OCI-LY7 (cell line): ENCODE results near the gene GDPD3. TPM values are rescaled to one million over a fixed set of nuclear protein-coding genes. Genes with fewer than 3 reads are reported as not detected.

ENCODE experiments used
- BruUV-seq: library from RNA; stranded (reverse); fragments of 400-500 nt; replicated peaks from 2 replicates; lab custom pipeline; 2021; lab: Mats Ljungman, UMichigan
- CTCF ChIA-PET: fragments of 300-600 bp; sonication (Branson Sonifier 250); formaldehyde crosslinking; loops from one replicate; lab custom pipeline; 2022; ENCODE audit warnings: antibody characterized with exemption; ENCODE audit not compliant: unreplicated experiment; lab: Charles Lee
- POLR2A ChIA-PET: fragments of 300-600 bp; sonication (Branson Sonifier 250); formaldehyde crosslinking; loops from one replicate; lab custom pipeline; 2022; ENCODE audit warnings: antibody characterized with exemption; lab: Charles Lee
- DNase-seq: peaks from one replicate; pipeline ENCODE4 v3.0.0-alpha.2; 2015; ENCODE audit warnings: low spot score
- H2AFZ ChIP-seq: fragments of 200-600 bp; sonication (generic), shearing (Covaris generic); 2 replicates; pipeline ENCODE4 v1.6.1; 2014; ENCODE audit warnings: mild to moderate bottlenecking, antibody characterized with exemption, low read length, moderate library complexity
- H3K27ac ChIP-seq: fragments of 200-600 bp; sonication (generic); 2 replicates; pipeline ENCODE4 v1.5.1; 2014; ENCODE audit warnings: mixed run types, low read depth, mild to moderate bottlenecking, moderate library complexity, low read length, inconsistent platforms; ENCODE audit not compliant: poor library complexity, severe bottlenecking
- H3K36me3 ChIP-seq: fragments of 200-600 bp; sonication (generic); 2 replicates; pipeline ENCODE4 v1.6.1; 2014; ENCODE audit warnings: mild to moderate bottlenecking, antibody characterized with exemption, low read length, moderate library complexity, mixed read lengths; ENCODE audit not compliant: insufficient read depth
- H3K4me1 ChIP-seq: fragments of 200-600 bp; sonication (generic); 2 replicates; pipeline ENCODE4 v1.5.1; 2014; ENCODE audit warnings: mild to moderate bottlenecking, low read length; ENCODE audit not compliant: insufficient read depth, poor library complexity, severe bottlenecking
- H3K4me2 ChIP-seq: fragments of 200-600 bp; sonication (generic); 2 replicates; pipeline ENCODE4 v1.6.1; 2014; ENCODE audit warnings: mild to moderate bottlenecking, low read length
- H3K4me3 ChIP-seq: fragments of 200-600 bp; sonication (generic); 2 replicates; pipeline ENCODE4 v1.5.1; 2014; ENCODE audit warnings: mild to moderate bottlenecking, low read depth, low read length; ENCODE audit not compliant: poor library complexity, severe bottlenecking
- H3K79me2 ChIP-seq: fragments of 200-600 bp; sonication (generic); 2 replicates; pipeline ENCODE4 v1.6.1; 2016; ENCODE audit warnings: low read depth, mild to moderate bottlenecking, low read length, moderate library complexity, mixed read lengths; ENCODE audit not compliant: insufficient read depth
- H3K9me2 ChIP-seq: fragments of 200-600 bp; sonication (generic); 2 replicates; pipeline ENCODE4 v1.6.1; 2016; ENCODE audit warnings: mild to moderate bottlenecking, low read length, mixed read lengths; ENCODE audit not compliant: insufficient read depth
- H3K9me3 ChIP-seq: fragments of 200-600 bp; sonication (generic); 2 replicates; pipeline ENCODE4 v1.6.1; 2014; ENCODE audit warnings: mild to moderate bottlenecking, mixed run types, low read length, mixed read lengths
- H4K20me1 ChIP-seq: fragments of 200-600 bp; sonication (generic); 2 replicates; pipeline ENCODE4 v1.6.1; 2014; ENCODE audit warnings: mild to moderate bottlenecking, antibody characterized with exemption, low read length, moderate library complexity, mixed read lengths; ENCODE audit not compliant: insufficient read depth
- CTCF ChIP-seq: fragments of 200-600 bp; sonication (generic); conservative IDR thresholded peaks from 2 replicates; pipeline ENCODE4 v1.5.1; 2014; ENCODE audit warnings: mild to moderate bottlenecking, antibody characterized with exemption, low read length, moderate library complexity, mixed read lengths
- EZH2phosphoT487 ChIP-seq: fragments of 200-600 bp; sonication (generic); IDR thresholded peaks from 2 replicates; pipeline ENCODE4 v1.6.1; 2018; ENCODE audit warnings: low read depth, borderline replicate concordance, mild to moderate bottlenecking, mixed run types, antibody characterized with exemption, low read length, moderate library complexity, mixed read lengths
- intact Hi-C: fragments of 100-400 bp; cut with micrococcal nuclease; formaldehyde crosslinking; loops from one replicate; pipeline ENCODE4 v1.10.0; 2022; ENCODE audit not compliant: unreplicated experiment
- total RNA-seq, 2 experiments: library from RNA; depleted of rRNA in 1 of 2; stranded (reverse); fragments of >200 nt in 1 of 2; shearing (Covaris generic) in 1 of 2; gene quantifications; 2 replicates each; pipeline ENCODE4 v1.2.3, GENCODE V29; 2014 to 2022

The GDPD3 gene
- total RNA-seq, 2 experiments from 2014 or later: 2.0 to 5.2 TPM

- no peak overlapping the region for H3K27ac ChIP-seq
- H3K9me2 ChIP-seq: no peaks in the 10 kb centered on the region
- no peak overlapping the region for H3K4me2 ChIP-seq
- H3K9me3 ChIP-seq: no peaks in the 10 kb centered on the region
- ChIA-PET POLR2A (interaction anchor here (1.1 kb wide), 2 partner anchors 9 to 22 kb away, joined by 3 to 5 read pairs; partner anchors contain the start of gene MAPK3), CTCF (no interaction called here)
- no peak overlapping the region for H3K4me3 ChIP-seq
- H3K4me1 ChIP-seq: peaks cover 15% of the 10 kb centered on the region
- BruUV-seq: no TSS peak
- no peak for DNase-seq
- no peaks in the 10 kb centered on the region for H4K20me1 ChIP-seq
- H3K79me2 ChIP-seq: no peaks in the 10 kb centered on the region
- intact Hi-C loops: no loop called here
- H2AFZ ChIP-seq: no peak overlapping the region
- TF ChIP-seq EZH2phosphoT487 (no peak), CTCF (no peak)
- no peaks in the 10 kb centered on the region for H3K36me3 ChIP-seq
Measured at GRCh38 chr16:30114411-30114810, 1.1 kb upstream of the GDPD3 start.

- H3K36me3 ChIP-seq: no peaks in the 10 kb centered on the region
- H3K4me3 ChIP-seq: no peak overlapping the region
- no peak overlapping the region for H3K27ac ChIP-seq
- no peaks in the 10 kb centered on the region for H3K79me2 ChIP-seq
- no TSS peak for BruUV-seq
- H3K4me2 ChIP-seq: no peak overlapping the region
- no peak overlapping the region for H2AFZ ChIP-seq
- TF ChIP-seq EZH2phosphoT487 (no peak), CTCF (no peak)
- CTCF ChIA-PET: interaction anchor here (0.7 kb wide), 1 partner anchor 11 kb away, joined by 3 read pairs; no protein-coding TSS in a partner anchor
- POLR2A ChIA-PET: no interaction called here
- no peaks in the 10 kb centered on the region for H4K20me1 ChIP-seq
- intact Hi-C loops: no loop called here
- peaks cover 15% of the 10 kb centered on the region for H3K4me1 ChIP-seq
- DNase-seq: no peak
- no peaks in the 10 kb centered on the region for H3K9me3 ChIP-seq
- H3K9me2 ChIP-seq: no peaks in the 10 kb centered on the region
Measured at GRCh38 chr16:30113711-30114333, 485 bp upstream of the GDPD3 start.
